ENCODE measurements around the gene ABCC1.

DNA sequence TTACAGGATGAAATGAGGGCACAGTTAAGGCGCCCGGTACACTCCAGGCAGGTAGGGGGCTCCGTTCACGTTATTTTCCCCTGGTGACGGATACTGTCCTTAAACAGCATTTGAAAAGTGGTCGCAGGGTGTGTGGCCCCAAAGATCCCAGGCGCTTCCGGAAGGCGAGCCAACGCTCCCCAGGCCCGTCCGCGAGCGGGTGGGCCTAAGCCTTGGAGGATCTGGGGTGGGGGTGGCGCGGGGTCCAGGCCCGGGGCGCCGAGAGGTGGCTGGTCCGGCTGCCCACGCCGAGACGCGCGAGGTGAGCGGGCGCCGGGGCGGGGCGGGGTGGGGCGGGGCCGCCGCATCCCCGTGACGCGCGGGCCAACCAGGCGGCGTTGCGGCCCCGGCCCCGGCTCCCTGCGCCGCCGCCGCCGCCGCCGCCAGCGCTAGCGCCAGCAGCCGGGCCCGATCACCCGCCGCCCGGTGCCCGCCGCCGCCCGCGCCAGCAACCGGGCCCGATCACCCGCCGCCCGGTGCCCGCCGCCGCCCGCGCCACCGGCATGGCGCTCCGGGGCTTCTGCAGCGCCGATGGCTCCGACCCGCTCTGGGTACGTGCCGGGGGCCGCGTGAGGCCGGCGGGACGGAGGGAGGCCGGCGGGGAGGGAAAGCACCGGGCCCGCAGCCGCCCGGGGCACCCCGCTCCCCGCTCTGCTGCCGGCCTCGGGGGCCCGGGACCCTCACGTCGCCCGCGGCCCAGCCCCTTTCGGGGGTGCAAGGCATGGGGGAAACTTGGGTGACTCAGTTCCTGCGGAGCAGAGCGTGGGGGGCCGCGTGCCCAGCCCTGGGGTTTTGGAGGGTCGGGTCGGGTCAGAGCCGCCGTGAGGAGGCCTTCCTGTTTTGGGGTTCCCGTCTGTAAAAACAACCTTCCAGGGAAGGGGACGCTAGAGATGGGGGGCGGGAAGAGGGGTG lies at the start of gene ABCC1:
- TF ChIP-seq, protein P1, sequence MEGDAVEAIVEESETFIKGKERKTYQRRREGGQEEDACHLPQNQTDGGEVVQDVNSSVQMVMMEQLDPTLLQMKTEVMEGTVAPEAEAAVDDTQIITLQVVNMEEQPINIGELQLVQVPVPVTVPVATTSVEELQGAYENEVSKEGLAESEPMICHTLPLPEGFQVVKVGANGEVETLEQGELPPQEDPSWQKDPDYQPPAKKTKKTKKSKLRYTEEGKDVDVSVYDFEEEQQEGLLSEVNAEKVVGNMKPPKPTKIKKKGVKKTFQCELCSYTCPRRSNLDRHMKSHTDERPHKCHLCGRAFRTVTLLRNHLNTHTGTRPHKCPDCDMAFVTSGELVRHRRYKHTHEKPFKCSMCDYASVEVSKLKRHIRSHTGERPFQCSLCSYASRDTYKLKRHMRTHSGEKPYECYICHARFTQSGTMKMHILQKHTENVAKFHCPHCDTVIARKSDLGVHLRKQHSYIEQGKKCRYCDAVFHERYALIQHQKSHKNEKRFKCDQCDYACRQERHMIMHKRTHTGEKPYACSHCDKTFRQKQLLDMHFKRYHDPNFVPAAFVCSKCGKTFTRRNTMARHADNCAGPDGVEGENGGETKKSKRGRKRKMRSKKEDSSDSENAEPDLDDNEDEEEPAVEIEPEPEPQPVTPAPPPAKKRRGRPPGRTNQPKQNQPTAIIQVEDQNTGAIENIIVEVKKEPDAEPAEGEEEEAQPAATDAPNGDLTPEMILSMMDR (IDR thresholded peaks at IDR 0.05; ENCODE audit: low read length): peak; percentile 42; the same call in 1 of the 2 replicates
- no peak for TF ChIP-seq EZH2 (IDR thresholded peaks at IDR 0.05; ENCODE audit: borderline replicate concordance, low read length)
